ENCODE data around the gene ADGRB2.

ADGRB2 gene

DNA sequence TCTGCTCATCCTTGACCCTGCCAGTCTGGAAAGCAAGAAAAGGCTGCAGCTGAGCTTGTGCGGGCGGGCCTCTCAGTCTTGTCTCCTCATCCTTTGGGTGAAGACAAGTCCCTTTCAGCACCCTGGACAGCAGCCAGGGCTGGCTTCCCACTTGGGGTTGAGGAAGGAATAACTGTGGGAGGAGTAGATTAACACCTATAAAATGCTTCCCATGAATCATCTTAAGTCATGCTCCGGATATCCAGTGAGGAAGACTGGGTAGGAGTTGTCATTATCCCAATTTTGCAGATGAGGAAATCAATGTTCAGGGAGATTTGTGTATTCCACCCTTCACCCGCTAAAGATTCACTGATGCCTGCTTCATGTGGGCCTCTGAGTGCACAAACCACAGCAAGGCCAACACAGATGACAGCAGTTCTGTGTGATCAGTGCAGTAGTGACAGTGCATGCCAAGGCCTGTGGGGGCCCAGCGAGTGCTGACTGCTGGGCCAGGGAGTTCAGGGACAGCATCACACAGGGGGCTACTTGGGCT, 40.2 kb downstream of the ADGRB2 start:
- Histone ChIP-seq H3K27ac (no peak overlapping the region), H3K4me3 (no peak overlapping the region)
- DNase-seq (ENCODE audit: low spot score) = no peak
- TF ChIP-seq, protein P1, sequence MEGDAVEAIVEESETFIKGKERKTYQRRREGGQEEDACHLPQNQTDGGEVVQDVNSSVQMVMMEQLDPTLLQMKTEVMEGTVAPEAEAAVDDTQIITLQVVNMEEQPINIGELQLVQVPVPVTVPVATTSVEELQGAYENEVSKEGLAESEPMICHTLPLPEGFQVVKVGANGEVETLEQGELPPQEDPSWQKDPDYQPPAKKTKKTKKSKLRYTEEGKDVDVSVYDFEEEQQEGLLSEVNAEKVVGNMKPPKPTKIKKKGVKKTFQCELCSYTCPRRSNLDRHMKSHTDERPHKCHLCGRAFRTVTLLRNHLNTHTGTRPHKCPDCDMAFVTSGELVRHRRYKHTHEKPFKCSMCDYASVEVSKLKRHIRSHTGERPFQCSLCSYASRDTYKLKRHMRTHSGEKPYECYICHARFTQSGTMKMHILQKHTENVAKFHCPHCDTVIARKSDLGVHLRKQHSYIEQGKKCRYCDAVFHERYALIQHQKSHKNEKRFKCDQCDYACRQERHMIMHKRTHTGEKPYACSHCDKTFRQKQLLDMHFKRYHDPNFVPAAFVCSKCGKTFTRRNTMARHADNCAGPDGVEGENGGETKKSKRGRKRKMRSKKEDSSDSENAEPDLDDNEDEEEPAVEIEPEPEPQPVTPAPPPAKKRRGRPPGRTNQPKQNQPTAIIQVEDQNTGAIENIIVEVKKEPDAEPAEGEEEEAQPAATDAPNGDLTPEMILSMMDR (IDR thresholded peaks at IDR 0.05) = no peak

DNA sequence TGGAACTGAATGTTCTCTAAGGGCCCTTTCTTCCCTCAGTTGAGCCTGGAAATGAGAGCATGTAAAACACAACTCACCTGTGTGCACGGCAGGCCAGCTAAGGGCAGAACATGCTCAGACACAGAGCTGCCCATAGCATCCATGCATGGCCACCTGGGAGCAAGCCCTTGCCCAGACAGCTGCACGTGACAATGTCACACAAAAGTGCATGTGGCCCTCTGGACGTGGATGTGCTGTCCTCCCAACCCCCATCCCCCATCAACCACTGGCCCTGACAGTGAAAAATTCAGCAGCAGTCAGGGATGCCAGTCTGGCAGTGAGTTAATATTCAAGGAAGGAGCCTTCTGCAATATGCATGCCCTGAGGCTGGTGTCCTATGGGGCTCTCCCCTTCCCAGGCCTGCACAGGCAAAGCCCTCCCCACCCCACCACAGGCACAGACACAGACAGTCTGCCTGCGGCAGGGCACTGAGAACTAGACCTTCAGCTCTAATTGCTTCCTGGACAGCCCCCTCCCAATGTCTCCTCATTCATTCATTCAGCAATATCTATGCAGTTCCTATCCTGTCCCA, 45.7 kb downstream of the ADGRB2 start:
- H3K27ac ChIP-seq = no peak overlapping the region
- no peak for DNase-seq (ENCODE audit: low spot score)
- H3K4me3 ChIP-seq = no peak overlapping the region
- TF ChIP-seq, protein P1 (IDR thresholded peaks at IDR 0.05) = no peak

DNA sequence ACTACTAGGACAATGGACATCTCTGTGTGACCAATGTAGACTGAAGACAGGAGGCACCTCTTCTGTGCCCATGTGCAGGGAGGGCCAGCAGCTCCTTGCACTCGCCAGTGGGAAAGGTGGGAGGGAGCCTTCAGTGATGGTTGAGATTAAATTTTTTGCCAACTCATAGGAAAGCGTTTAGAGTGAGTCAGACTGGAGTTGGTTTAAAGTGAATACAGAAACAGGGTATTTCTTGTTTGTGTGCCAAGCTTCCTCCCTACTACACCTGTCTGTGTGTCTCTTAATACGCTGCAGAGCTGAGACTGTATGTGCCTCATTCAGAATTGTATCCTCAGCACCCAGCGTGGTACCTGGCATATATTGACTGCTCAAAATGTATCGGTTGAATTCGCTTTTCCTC, 46.8 kb downstream of the ADGRB2 start:
- DNase-seq (ENCODE audit: low spot score) = no peak
- TF ChIP-seq, protein P1 (IDR thresholded peaks at IDR 0.05) = no peak
- H3K4me3 ChIP-seq = no peak overlapping the region
- no peak overlapping the region for H3K27ac ChIP-seq

DNA sequence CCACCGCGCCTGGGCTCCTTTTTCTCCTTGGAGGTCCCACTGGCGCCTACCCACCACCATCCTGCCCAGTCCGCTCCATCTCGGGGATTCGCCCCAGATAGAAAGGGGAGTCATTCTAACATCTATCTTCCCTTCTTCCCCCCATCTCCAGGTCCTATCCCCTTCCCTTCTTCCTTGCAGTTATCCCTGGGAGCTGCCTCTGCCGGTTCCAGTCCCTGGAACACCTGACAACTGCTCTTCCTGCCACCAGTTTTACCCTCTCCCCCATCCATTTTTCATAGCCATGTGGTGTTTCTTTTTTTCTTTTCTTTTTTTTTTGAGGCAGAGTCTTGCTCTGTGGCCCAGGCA, 48.3 kb downstream of the ADGRB2 start:
- H3K27ac ChIP-seq = peak overlapping the region; percentile 89 to 95
- TF ChIP-seq, protein P1 (IDR thresholded peaks at IDR 0.05) = no peak
- no peak for DNase-seq (ENCODE audit: low spot score)
- H3K4me3 ChIP-seq = peak overlapping the region; percentile 73

DNA sequence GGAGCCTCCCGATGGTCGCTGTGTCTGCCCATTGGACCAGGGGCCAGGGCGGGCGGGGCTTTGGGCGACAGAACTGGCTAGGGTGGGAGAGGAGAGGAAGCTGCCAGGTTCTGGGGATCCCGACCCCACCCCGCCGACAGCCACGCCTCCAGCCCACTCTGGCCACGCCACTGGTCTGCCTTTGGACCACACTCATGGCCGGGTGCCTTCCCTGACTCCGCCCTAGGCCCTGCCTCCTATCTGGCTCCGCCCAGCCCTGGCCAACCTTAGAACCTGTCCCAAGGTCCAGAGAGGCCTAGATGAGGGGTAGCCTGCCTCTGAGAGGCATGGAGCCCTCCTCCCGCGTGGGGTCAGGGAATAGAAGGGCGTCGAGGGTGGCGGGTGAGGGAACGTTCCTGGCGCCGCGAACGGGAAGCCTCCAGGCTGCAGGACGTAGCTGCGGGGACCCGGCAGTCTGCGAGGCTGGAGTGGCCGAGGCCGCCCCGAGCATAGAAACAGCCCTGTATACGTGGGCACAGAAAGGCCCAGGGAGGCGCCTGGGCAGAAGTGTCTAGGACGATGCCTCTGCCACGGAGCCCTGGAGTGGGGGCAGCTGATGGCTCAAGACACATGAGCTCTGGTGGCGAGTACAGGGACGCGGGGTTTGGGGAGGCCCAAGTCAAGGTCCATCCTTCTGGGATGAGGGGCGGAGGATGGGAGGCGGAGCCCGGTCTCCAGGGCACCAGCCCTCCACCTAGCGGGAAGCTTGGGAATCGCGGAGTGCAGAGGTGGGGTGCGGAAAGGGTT, 48.9 kb downstream of the ADGRB2 start:
- H3K27ac ChIP-seq = peak overlapping the region; percentile 89 to 95
- H3K4me3 ChIP-seq = peak overlapping the region; percentile 73
- TF ChIP-seq, protein P1 (IDR thresholded peaks at IDR 0.05) = peak; percentile 90
- peak; percentile 98 for DNase-seq (ENCODE audit: low spot score)

DNA sequence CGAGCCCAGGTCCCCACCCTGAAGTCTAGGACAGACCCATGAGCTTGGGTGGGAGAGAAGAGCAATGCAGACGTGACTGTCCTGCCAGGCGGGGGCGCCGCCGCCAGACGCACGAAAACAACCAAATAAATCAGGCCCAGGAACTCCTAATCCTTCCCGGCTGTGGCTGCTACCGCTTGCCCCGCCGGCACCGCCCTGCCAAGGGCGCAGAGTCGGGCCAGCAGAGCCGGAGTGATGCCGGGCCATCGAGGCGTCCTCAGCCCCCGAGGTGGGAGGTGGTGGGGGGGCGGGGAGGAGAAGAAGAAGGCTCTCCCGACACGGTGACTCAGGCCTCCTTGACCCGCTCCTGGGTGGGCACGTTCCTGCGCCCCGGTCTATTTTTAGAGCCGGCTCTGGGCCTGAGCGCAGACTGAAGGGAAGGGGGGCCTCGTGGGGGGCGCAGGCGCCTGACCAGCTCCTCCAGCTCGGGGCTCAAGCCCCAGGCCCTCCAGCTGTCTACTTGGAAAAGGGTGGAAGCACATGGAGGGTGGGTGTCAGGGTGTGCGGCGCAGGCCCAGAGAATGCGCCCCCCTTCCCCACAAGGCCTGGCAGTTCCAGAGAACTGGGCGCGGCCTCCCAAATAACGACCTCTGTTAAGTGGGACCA, 49.6 kb downstream of the ADGRB2 start:
- peak; percentile 96 for DNase-seq (ENCODE audit: low spot score)
- peak overlapping the region; percentile 89 to 95 for H3K27ac ChIP-seq
- H3K4me3 ChIP-seq = peak overlapping the region; percentile 73
- TF ChIP-seq, protein P1 (IDR thresholded peaks at IDR 0.05) = no peak
